CD4-positive, alpha-beta T cell treated with Interleukin-1 beta for 1 hour (primary cell): ENCODE measurements around the gene BCL2L13.
"Not testable (repeated sequence)": the region's sequence is repeated elsewhere in the genome, so short reads cannot be mapped to it uniquely, and the experiment has no call there.

Source experiments
- DNase-seq, 2 donors: peaks; one replicate each; pipeline ENCODE4 v3.0.0-alpha.2; 2020 to 2022

Gene BCL2L13

GRCh38 chr22:17697196-17697595, 58.6 kb downstream of the BCL2L13 start:
- not testable (repeated sequence) for DNase-seq

- not testable (repeated sequence) for DNase-seq
These were observed 59.7 kb downstream of the BCL2L13 start for GRCh38 chr22:17698276-17698675.

- DNase-seq: no peak
These were observed 60.4 kb downstream of the BCL2L13 start for GRCh38 chr22:17698948-17699347.

- no peak for DNase-seq
These were observed 61.3 kb downstream of the BCL2L13 start for GRCh38 chr22:17699696-17700340.

GRCh38 chr22:17700778-17701177, 62.2 kb downstream of the BCL2L13 start:
- no peak for DNase-seq

GRCh38 chr22:17703811-17704210, 65.3 kb downstream of the BCL2L13 start:
- no peak for DNase-seq

GRCh38 chr22:17705546-17705945, 67.0 kb downstream of the BCL2L13 start:
- no peak for DNase-seq

GRCh38 chr22:17705951-17706900, 67.7 kb downstream of the BCL2L13 start:
- peak; percentile 27 to 39 for DNase-seq

GRCh38 chr22:17706947-17707346, 68.4 kb downstream of the BCL2L13 start:
- DNase-seq: no peak

GRCh38 chr22:17707526-17707925, 69.0 kb downstream of the BCL2L13 start:
- DNase-seq: no peak

- DNase-seq: no peak
These were observed 71.5 kb downstream of the BCL2L13 start for GRCh38 chr22:17710023-17710422.

GRCh38 chr22:17712441-17712840, 73.9 kb downstream of the BCL2L13 start:
- DNase-seq: no peak

GRCh38 chr22:17716529-17716928, 78.0 kb downstream of the BCL2L13 start:
- DNase-seq: no peak

GRCh38 chr22:17717708-17718107, 79.2 kb downstream of the BCL2L13 start:
- DNase-seq: no peak

GRCh38 chr22:17719911-17720310, 81.4 kb downstream of the BCL2L13 start:
- no peak for DNase-seq

- DNase-seq: no peak
These were observed 85.7 kb downstream of the BCL2L13 start for GRCh38 chr22:17724241-17724640.

GRCh38 chr22:17724678-17725499, 86.3 kb downstream of the BCL2L13 start:
- no peak for DNase-seq

- no peak for DNase-seq
These were observed 86.9 kb downstream of the BCL2L13 start for GRCh38 chr22:17725500-17725796.

GRCh38 chr22:17726006-17726927, 87.7 kb downstream of the BCL2L13 start:
- no peak for DNase-seq

GRCh38 chr22:17726928-17727897, 88.7 kb downstream of the BCL2L13 start:
- no peak for DNase-seq

GRCh38 chr22:17728786-17729185, 90.2 kb downstream of the BCL2L13 start:
- no peak for DNase-seq
